Naive thymus-derived CD8-positive, alpha-beta T cell (primary cell): ENCODE measurements around the gene PAXX. TPM values are rescaled to one million over a fixed set of nuclear protein-coding genes. Genes with fewer than 3 reads are reported as not detected.

ENCODE experiments used
- ATAC-seq, 2 donors: fragments of 150-1000 bp; cut with Tn5 transposase in 1 of 2; sonication (Bioruptor Pico), chemical (Tn5 transposase) in 1 of 2; 1 replicate in 1 of 2; 2 replicates in 1 of 2; pipeline ENCODE4 v1.10.0; 2021; ENCODE audit warnings: mild to moderate bottlenecking in 2 of 2, moderate library complexity in 2 of 2
- POLR2A ChIA-PET: fragments of 350-600 bp; sonication (Branson Sonifier 250); formaldehyde crosslinking; loops from one replicate; lab custom pipeline; 2021; ENCODE audit warnings: antibody characterized with exemption; lab: Charles Lee
- DNase-seq, 10 donors: peaks; one replicate each; pipeline versions ENCODE4 v3.0.0 to v3.0.0-alpha.2; 2020 to 2022
- H3K27ac Mint-ChIP-seq, 10 donors: one replicate each; pipeline ENCODE4 v1.8.0; 2020 to 2022; ENCODE audit warnings: mild to moderate bottlenecking in 10 of 10, mixed read lengths in 10 of 10, moderate library complexity in 4 of 10, inconsistent platforms in 1 of 10
- H3K27me3 Mint-ChIP-seq, 5 donors: one replicate each; pipeline ENCODE4 v1.8.0; 2021 to 2022; ENCODE audit warnings: mixed read lengths in 5 of 5
- H3K36me3 Mint-ChIP-seq, 3 donors: one replicate each; pipeline ENCODE4 v1.8.0; 2020 to 2022; ENCODE audit warnings: mixed read lengths in 3 of 3, mild to moderate bottlenecking in 2 of 3, inconsistent platforms in 1 of 3
- H3K4me1 Mint-ChIP-seq, 4 donors: one replicate each; pipeline ENCODE4 v1.8.0; 2021 to 2022; ENCODE audit warnings: mixed read lengths in 4 of 4
- H3K4me3 Mint-ChIP-seq, 10 donors: one replicate each; pipeline ENCODE4 v1.8.0; 2020 to 2022; ENCODE audit warnings: mild to moderate bottlenecking in 10 of 10, mixed read lengths in 10 of 10, moderate library complexity in 6 of 10, inconsistent platforms in 1 of 10
- H3K9me3 Mint-ChIP-seq, 9 donors: one replicate each; pipeline ENCODE4 v1.8.0; 2020 to 2022; ENCODE audit warnings: mixed read lengths in 9 of 9, mild to moderate bottlenecking in 3 of 9, inconsistent platforms in 1 of 9, moderate library complexity in 1 of 9
- polyA plus RNA-seq, 3 donors: library from polyadenylated mRNA; unstranded; fragments of 300-500 nt; fragmentation: Illumina TruSeq; gene quantifications; one replicate each; pipeline ENCODE4 v1.2.3, GENCODE V29; 2021
- total RNA-seq, 8 experiments: library from RNA in 2 of 8; stranded (reverse) in 2 of 8; gene quantifications; one replicate each; pipeline ENCODE4 v1.2.3 and lab custom pipeline; 2021 to 2026

PAXX gene
- total and polyA plus RNA-seq, 5 experiments from 2014 or later: 104 to 137 (median 119) TPM

GRCh38 chr9:136962163-136962562 lies 30.1 kb upstream of the PAXX start:
- H3K27me3 Mint-ChIP-seq: no peaks in the 10 kb centered on the region

DNA sequence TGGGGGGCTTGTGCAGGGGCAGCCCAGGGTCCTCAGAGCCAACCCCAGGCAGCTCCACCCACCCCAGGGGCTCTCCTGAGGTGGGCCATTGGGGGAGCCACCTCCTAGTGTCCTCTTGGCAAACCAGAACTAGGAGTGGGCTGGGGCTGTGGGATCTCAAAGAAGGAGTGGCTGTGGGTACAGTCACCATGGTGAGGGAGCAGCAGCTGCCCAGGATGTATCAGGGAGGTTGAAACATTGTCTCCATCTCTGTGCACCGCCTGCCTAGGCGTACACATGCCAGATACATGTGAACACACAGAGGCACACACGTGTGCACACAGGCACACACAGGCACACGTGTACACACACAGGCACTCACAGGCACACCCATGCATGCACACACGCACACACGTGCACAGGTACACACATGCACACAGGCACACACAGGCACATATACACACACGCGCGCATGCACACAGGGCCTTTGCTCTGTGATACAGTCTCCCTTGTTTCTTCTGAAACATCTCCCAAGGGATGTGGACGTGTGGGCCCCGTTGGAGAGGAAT lies 29.4 kb upstream of the PAXX start:
- POLR2A ChIA-PET: interaction anchor here (0.6 to 1.8 kb wide), 4 partner anchors 9 to 84 kb away, joined by 3 to 5 read pairs (median 4); partner anchors contain the start of gene LCN12
- DNase-seq: no peak
- Mint-ChIP-seq H3K4me1 (peaks cover 19 to 66% (median 58%) of the 10 kb centered on the region in 4 donors), H3K27me3 (no peaks in the 10 kb centered on the region), H3K4me3 (peak overlapping the region in 1 of 10 donors; percentile 35), H3K9me3 (no peaks in the 10 kb centered on the region), H3K27ac (peak overlapping the region; percentile 26 to 85 (median 71)), H3K36me3 (no peaks in the 10 kb centered on the region)
- no peak for ATAC-seq

More at GRCh38 chr9:136962163-136962562, 30.1 kb upstream of the PAXX start:
- POLR2A ChIA-PET: interaction anchor here (0.8 to 1.8 kb wide), 3 partner anchors 10 to 16 kb away, joined by 3 to 4 read pairs (median 4); no protein-coding TSS in a partner anchor
- ATAC-seq (no peak), DNase-seq (no peak)
- Mint-ChIP-seq H3K4me1 (peaks cover 18 to 66% (median 57%) of the 10 kb centered on the region in 4 donors), H3K27ac (peak overlapping the region in 5 of 10 donors; percentile 25 to 69 (median 38)), H3K36me3 (no peaks in the 10 kb centered on the region), H3K9me3 (peaks cover 0 to under 1% (median 0%) of the 10 kb centered on the region in 9 donors), H3K4me3 (peak overlapping the region in 3 of 10 donors; percentile 1 to 24 (median 8))

DNA sequence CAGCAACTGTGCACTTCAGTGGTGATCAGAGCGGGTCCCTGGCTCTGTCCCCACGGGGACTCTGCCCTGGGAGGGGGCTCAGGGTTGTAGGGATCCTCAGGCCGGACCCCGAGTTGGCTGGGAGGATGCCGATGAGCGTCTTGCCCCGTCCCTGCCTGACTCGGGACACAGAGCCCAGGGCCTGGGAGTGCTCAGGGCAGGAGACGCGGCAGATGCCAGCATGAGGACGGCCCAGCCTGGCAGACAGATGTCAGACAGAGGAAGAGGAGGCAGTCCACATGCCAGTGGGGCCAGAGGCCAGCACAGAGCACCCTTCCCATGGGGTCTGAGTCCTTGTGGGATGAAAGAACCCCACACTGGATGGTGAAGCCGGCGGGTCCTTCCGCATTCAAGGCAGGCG lies 28.9 kb upstream of the PAXX start:
- peak overlapping the region in 3 of 10 donors; percentile 26 to 79 (median 70) for H3K27ac Mint-ChIP-seq
- POLR2A ChIA-PET: interaction anchor here (0.6 to 1.8 kb wide), 3 partner anchors 9 to 84 kb away, joined by 3 to 5 read pairs (median 4); partner anchors contain the start of gene LCN12
- no peak for DNase-seq
- H3K27me3 Mint-ChIP-seq: no peaks in the 10 kb centered on the region
- no peak for ATAC-seq
- H3K4me1 Mint-ChIP-seq: peaks cover 19 to 66% (median 55%) of the 10 kb centered on the region in 4 donors
- no peaks in the 10 kb centered on the region for H3K36me3 Mint-ChIP-seq
- no peaks in the 10 kb centered on the region for H3K9me3 Mint-ChIP-seq
- H3K4me3 Mint-ChIP-seq: peak overlapping the region in 1 of 10 donors; percentile 35

GRCh38 chr9:136963751-136964150 lies 28.5 kb upstream of the PAXX start:
- Mint-ChIP-seq H3K27me3 (no peaks in the 10 kb centered on the region), H3K9me3 (no peaks in the 10 kb centered on the region), H3K27ac (no peak overlapping the region), H3K36me3 (no peaks in the 10 kb centered on the region), H3K4me3 (no peak overlapping the region), H3K4me1 (peaks cover 19 to 64% (median 52%) of the 10 kb centered on the region in 4 donors)
- ATAC-seq (no peak), DNase-seq (no peak)
- POLR2A ChIA-PET: interaction anchor here (0.6 to 0.9 kb wide), 2 partner anchors 11 to 85 kb away, joined by 3 to 5 read pairs; partner anchors contain the start of gene LCN12

GRCh38 chr9:136964171-136964689 lies 28.0 kb upstream of the PAXX start:
- H3K27ac Mint-ChIP-seq: peak overlapping the region in 1 of 10 donors; percentile 18
- no peaks in the 10 kb centered on the region for H3K27me3 Mint-ChIP-seq
- no peaks in the 10 kb centered on the region for H3K36me3 Mint-ChIP-seq
- H3K4me1 Mint-ChIP-seq: peaks cover 19 to 59% (median 50%) of the 10 kb centered on the region in 4 donors
- H3K4me3 Mint-ChIP-seq: peak overlapping the region in 4 of 10 donors; percentile 29 to 53 (median 44)
- ATAC-seq (no peak), DNase-seq (no peak)
- POLR2A ChIA-PET: interaction anchor here (1.1 to 1.8 kb wide), 2 partner anchors 9 to 28 kb away, joined by 4 to 7 read pairs; partner anchors contain the start of gene PAXX
- no peaks in the 10 kb centered on the region for H3K9me3 Mint-ChIP-seq

DNA sequence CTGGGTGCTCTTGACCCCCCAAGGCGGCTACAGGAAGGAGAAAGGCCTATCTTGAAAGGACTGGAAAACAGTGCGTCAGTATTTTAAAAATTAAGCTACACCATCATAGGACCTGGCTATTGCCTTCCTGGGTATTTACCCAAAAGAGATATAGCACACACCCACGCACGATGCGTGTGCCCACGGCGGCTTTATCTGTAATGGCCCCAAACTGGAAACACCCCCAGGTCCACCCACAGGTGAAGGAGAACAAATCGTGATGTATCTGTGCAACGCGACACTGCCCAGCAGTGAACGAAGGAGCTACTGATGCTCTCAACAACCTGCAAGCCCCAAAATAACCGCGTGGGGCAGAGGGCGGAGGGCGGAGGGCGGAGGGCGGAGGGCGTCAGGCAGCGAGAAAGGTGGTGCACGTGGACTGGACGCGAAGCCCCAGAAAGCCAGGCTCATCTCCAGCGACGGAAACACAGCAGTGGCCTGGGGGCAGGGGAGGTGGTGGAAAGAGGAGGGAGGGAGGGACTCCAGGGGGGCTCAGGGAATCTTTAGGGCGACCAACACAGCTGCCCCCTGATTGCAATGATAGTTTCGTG lies 27.3 kb upstream of the PAXX start:
- Mint-ChIP-seq H3K27ac (peak overlapping the region in 5 of 10 donors; percentile 56 to 94 (median 83)), H3K36me3 (no peaks in the 10 kb centered on the region), H3K4me3 (peak overlapping the region in 7 of 10 donors; percentile 19 to 76 (median 33)), H3K4me1 (peaks cover 19 to 52% (median 46%) of the 10 kb centered on the region in 4 donors), H3K9me3 (no peaks in the 10 kb centered on the region), H3K27me3 (no peaks in the 10 kb centered on the region)
- POLR2A ChIA-PET: interaction anchor here (1.1 to 1.8 kb wide), 3 partner anchors 10 to 27 kb away, joined by 4 to 7 read pairs (median 5); partner anchors contain the start of gene PAXX
- DNase-seq (no peak), ATAC-seq (no peak)

- peaks cover 17 to 42% (median 36%) of the 10 kb centered on the region in 4 donors for H3K4me1 Mint-ChIP-seq
- H3K36me3 Mint-ChIP-seq: no peaks in the 10 kb centered on the region
- peak overlapping the region; percentile 22 to 94 (median 71) for H3K27ac Mint-ChIP-seq
- H3K27me3 Mint-ChIP-seq: no peaks in the 10 kb centered on the region
- DNase-seq: peak in 1 of 10 donors; percentile 29
- H3K9me3 Mint-ChIP-seq: no peaks in the 10 kb centered on the region
- peak overlapping the region; percentile 59 to 89 (median 78) for H3K4me3 Mint-ChIP-seq
- POLR2A ChIA-PET: interaction anchor here (0.6 to 1.8 kb wide), 4 partner anchors 8 to 276 kb away, joined by 3 to 7 read pairs (median 6); partner anchors contain the start of gene PAXX
- peak; percentile 59 to 72 for ATAC-seq
These were observed 26.3 kb upstream of the PAXX start for GRCh38 chr9:136965771-136966484.

DNA sequence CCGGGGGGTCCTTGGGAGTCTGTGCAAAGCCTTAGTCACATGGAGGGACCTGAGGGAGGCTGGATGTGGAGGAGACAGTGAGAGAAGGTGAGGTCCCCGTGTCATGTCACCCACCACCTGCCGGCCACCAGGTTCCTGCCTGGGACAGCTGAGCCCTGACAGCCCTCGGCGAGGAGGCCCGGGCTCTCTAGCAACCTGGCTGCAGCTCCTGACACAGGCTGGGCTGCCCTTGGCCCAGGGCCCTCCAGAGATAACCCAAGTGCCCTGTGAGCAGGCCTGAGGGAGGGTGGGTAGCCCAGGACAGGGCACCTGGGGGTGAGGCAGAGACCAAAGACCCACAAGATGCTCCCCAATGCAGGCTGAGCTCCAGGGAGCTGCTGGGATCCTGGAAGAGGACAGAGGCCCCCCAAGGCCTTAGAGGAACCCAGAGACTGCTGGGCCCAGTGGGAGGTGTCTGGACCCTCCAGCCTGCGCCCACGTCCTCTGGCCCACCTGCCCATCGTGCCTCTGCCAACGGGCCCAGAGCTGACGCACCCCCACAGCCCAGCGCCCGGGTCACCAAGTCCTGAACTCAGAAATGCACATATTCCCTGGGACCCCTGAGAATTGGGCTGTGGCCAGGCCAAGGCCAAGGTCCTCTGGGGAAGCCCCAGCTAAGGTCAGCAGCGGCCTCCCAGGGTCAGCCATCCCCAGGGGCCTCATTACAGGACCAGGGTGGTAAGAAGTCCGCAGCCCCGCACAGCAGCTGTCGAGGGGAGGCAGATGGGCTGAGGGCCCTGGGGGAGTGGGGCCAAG lies 23.7 kb upstream of the PAXX start:
- no peak for DNase-seq
- no peak for ATAC-seq
- Mint-ChIP-seq H3K4me3 (no peak overlapping the region), H3K9me3 (no peaks in the 10 kb centered on the region), H3K36me3 (no peaks in the 10 kb centered on the region), H3K27ac (no peak overlapping the region), H3K27me3 (no peaks in the 10 kb centered on the region), H3K4me1 (peaks cover 11 to 22% (median 19%) of the 10 kb centered on the region in 4 donors)
- POLR2A ChIA-PET: no interaction called here

- H3K36me3 Mint-ChIP-seq: no peaks in the 10 kb centered on the region
- DNase-seq (no peak), ATAC-seq (no peak)
- no peak overlapping the region for H3K27ac Mint-ChIP-seq
- H3K4me3 Mint-ChIP-seq: no peak overlapping the region
- no peaks in the 10 kb centered on the region for H3K27me3 Mint-ChIP-seq
- H3K9me3 Mint-ChIP-seq: no peaks in the 10 kb centered on the region
- POLR2A ChIA-PET: interaction anchor here (1.3 kb wide), 1 partner anchor 15 kb away, joined by 4 read pairs; no protein-coding TSS in a partner anchor
- peaks cover 11 to 24% (median 22%) of the 10 kb centered on the region in 4 donors for H3K4me1 Mint-ChIP-seq
These were observed 23.1 kb upstream of the PAXX start for GRCh38 chr9:136969150-136969549.

GRCh38 chr9:136969774-136970173 lies 22.4 kb upstream of the PAXX start:
- ATAC-seq (no peak), DNase-seq (no peak)
- no peaks in the 10 kb centered on the region for H3K36me3 Mint-ChIP-seq
- H3K9me3 Mint-ChIP-seq: no peaks in the 10 kb centered on the region
- POLR2A ChIA-PET: interaction anchor here (1.3 kb wide), 1 partner anchor 15 kb away, joined by 4 read pairs; no protein-coding TSS in a partner anchor
- peaks cover 9 to 23% (median 20%) of the 10 kb centered on the region in 4 donors for H3K4me1 Mint-ChIP-seq
- no peak overlapping the region for H3K27ac Mint-ChIP-seq
- H3K27me3 Mint-ChIP-seq: no peaks in the 10 kb centered on the region
- no peak overlapping the region for H3K4me3 Mint-ChIP-seq

DNA sequence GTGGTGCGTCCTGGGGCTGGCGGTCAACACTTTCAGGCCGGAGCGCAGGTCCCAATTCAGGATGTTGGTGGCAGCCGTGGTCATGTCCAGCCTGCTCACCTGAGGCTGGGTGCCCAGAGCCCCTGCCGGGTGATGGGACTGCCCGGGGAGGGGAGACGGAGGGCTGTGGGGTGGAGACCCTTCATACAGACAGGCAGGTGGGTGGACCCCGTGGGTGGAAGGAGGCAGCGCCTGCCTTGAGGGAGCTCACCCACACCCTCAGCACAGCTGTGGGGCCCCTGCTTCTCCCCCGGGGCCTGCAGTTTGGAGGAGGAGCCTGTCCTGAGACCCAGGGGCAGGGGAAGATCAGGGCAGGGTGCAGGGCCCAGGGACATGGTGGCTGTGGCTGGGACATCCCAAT lies 21.9 kb upstream of the PAXX start:
- H3K4me1 Mint-ChIP-seq: peaks cover 10 to 27% (median 23%) of the 10 kb centered on the region in 4 donors
- H3K27ac Mint-ChIP-seq: no peak overlapping the region
- no peaks in the 10 kb centered on the region for H3K9me3 Mint-ChIP-seq
- POLR2A ChIA-PET: interaction anchor here (0.6 to 1.3 kb wide), 3 partner anchors 16 to 28 kb away, joined by 4 read pairs; partner anchors contain the start of gene PAXX
- no peaks in the 10 kb centered on the region for H3K27me3 Mint-ChIP-seq
- no peak for DNase-seq
- H3K36me3 Mint-ChIP-seq: no peaks in the 10 kb centered on the region
- ATAC-seq: no peak
- no peak overlapping the region for H3K4me3 Mint-ChIP-seq
